ENCODE results near the gene CAPS.

GRCh38 chr19:5936292-5936592 is 22.2 kb downstream of the CAPS start:
- TF ChIP-seq CTCF (conservative IDR thresholded peaks at IDR 0.05) (no peak), EZH2 (IDR thresholded peaks at IDR 0.05; ENCODE audit: low read depth) (no peak)
